ENCODE data around the gene SMARCC1. TPM values are rescaled to one million over a fixed set of nuclear protein-coding genes. Genes with fewer than 3 reads are reported as not detected.

The SMARCC1 gene
- total RNA-seq, 2 experiments from 2014 or later: 74.2 to 76.2 TPM

- no peak for DNase-seq
- intact Hi-C loops (cut with DNase I, micrococcal nuclease): no loop called here
- Histone ChIP-seq H3K27me3 (ENCODE audit: control insufficient read depth in 1 of 2, insufficient read depth in 2 of 2, low read length in 2 of 2) (no peaks in the 10 kb centered on the region), H3K36me3 (ENCODE audit: insufficient read depth, low read length) (peaks cover 63% of the 10 kb centered on the region), H3K4me1 (ENCODE audit: insufficient read depth, low read length) (no peaks in the 10 kb centered on the region), H3K27ac (ENCODE audit: low read depth in 1 of 2, low read length in 2 of 2) (no peak overlapping the region), H3K4me3 (ENCODE audit: low read length) (no peak overlapping the region), H3K9me3 (ENCODE audit: control insufficient read depth in 1 of 2, insufficient read depth in 1 of 2, low read length in 2 of 2) (no peaks in the 10 kb centered on the region)
- POLR2A ChIA-PET: no interaction called here
- TF ChIP-seq, protein P1, sequence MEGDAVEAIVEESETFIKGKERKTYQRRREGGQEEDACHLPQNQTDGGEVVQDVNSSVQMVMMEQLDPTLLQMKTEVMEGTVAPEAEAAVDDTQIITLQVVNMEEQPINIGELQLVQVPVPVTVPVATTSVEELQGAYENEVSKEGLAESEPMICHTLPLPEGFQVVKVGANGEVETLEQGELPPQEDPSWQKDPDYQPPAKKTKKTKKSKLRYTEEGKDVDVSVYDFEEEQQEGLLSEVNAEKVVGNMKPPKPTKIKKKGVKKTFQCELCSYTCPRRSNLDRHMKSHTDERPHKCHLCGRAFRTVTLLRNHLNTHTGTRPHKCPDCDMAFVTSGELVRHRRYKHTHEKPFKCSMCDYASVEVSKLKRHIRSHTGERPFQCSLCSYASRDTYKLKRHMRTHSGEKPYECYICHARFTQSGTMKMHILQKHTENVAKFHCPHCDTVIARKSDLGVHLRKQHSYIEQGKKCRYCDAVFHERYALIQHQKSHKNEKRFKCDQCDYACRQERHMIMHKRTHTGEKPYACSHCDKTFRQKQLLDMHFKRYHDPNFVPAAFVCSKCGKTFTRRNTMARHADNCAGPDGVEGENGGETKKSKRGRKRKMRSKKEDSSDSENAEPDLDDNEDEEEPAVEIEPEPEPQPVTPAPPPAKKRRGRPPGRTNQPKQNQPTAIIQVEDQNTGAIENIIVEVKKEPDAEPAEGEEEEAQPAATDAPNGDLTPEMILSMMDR (IDR thresholded peaks at IDR 0.05): no peak
- Mint-ChIP-seq H3K27ac (no peak overlapping the region), H3K4me1 (ENCODE audit: low read depth) (no peaks in the 10 kb centered on the region), H3K9me3 (no peaks in the 10 kb centered on the region), H3K27me3 (no peaks in the 10 kb centered on the region), H3K36me3 (ENCODE audit: low read depth) (peaks cover 85% of the 10 kb centered on the region), H3K4me3 (no peak overlapping the region)
- CTCF ChIA-PET: interaction anchor here (0.7 kb wide), 1 partner anchor 142 kb away, joined by 4 read pairs; no protein-coding TSS in a partner anchor
- ATAC-seq (ENCODE audit: poor library complexity): no peak
Measured at GRCh38 chr3:47652142-47652541, 129.6 kb downstream of the SMARCC1 start.

DNA sequence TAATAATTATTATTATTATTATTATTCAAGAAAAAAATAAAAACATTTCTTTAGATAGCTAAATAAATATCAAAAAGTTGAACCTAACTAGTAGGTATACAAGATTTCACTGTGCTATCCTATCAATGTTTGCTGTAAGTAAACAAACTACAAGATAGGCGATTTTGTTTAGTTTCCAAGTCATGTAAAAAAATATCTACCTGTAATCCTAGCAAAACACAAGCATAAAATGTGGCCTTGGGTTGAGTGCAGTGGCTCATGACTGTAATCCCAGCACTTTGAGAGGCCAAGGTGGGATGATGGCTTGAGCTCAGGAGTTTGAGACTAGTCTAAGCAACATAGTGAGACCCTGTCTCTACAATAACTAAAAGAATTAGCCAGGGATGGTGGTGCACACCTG, 131.4 kb downstream of the SMARCC1 start:
- TF ChIP-seq, protein P1 (IDR thresholded peaks at IDR 0.05): no peak
- POLR2A ChIA-PET: no interaction called here
- Histone ChIP-seq H3K4me3 (ENCODE audit: low read length) (no peak overlapping the region), H3K27me3 (ENCODE audit: control insufficient read depth in 1 of 2, insufficient read depth in 2 of 2, low read length in 2 of 2) (no peaks in the 10 kb centered on the region), H3K27ac (ENCODE audit: low read depth in 1 of 2, low read length in 2 of 2) (no peak overlapping the region), H3K9me3 (ENCODE audit: control insufficient read depth in 1 of 2, insufficient read depth in 1 of 2, low read length in 2 of 2) (no peaks in the 10 kb centered on the region), H3K36me3 (ENCODE audit: insufficient read depth, low read length) (peaks cover 54% of the 10 kb centered on the region), H3K4me1 (ENCODE audit: insufficient read depth, low read length) (no peaks in the 10 kb centered on the region)
- no peak for DNase-seq
- ATAC-seq (ENCODE audit: poor library complexity): no peak
- CTCF ChIA-PET: no interaction called here
- H3K9me3 Mint-ChIP-seq: no peaks in the 10 kb centered on the region
- no peaks in the 10 kb centered on the region for H3K27me3 Mint-ChIP-seq
- no peak overlapping the region for H3K4me3 Mint-ChIP-seq
- intact Hi-C loops (cut with DNase I, micrococcal nuclease): no loop called here
- H3K36me3 Mint-ChIP-seq (ENCODE audit: low read depth): peaks cover 83% of the 10 kb centered on the region
- no peaks in the 10 kb centered on the region for H3K4me1 Mint-ChIP-seq (ENCODE audit: low read depth)
- H3K27ac Mint-ChIP-seq: no peak overlapping the region

GRCh38 chr3:47647550-47647949, 134.1 kb downstream of the SMARCC1 start:
- Histone ChIP-seq H3K9me3 (ENCODE audit: control insufficient read depth in 1 of 2, insufficient read depth in 1 of 2, low read length in 2 of 2) (no peaks in the 10 kb centered on the region), H3K4me1 (ENCODE audit: insufficient read depth, low read length) (no peaks in the 10 kb centered on the region), H3K27ac (ENCODE audit: low read depth in 1 of 2, low read length in 2 of 2) (no peak overlapping the region), H3K27me3 (ENCODE audit: control insufficient read depth in 1 of 2, insufficient read depth in 2 of 2, low read length in 2 of 2) (no peaks in the 10 kb centered on the region), H3K36me3 (ENCODE audit: insufficient read depth, low read length) (peaks cover 49% of the 10 kb centered on the region), H3K4me3 (ENCODE audit: low read length) (no peak overlapping the region)
- H3K27me3 Mint-ChIP-seq: no peaks in the 10 kb centered on the region
- DNase-seq: no peak
- ChIA-PET CTCF (no interaction called here), POLR2A (no interaction called here)
- H3K27ac Mint-ChIP-seq: no peak overlapping the region
- ATAC-seq (ENCODE audit: poor library complexity): no peak
- peaks cover 78% of the 10 kb centered on the region for H3K36me3 Mint-ChIP-seq (ENCODE audit: low read depth)
- TF ChIP-seq, protein P1 (IDR thresholded peaks at IDR 0.05): no peak
- H3K9me3 Mint-ChIP-seq: no peaks in the 10 kb centered on the region
- H3K4me1 Mint-ChIP-seq (ENCODE audit: low read depth): no peaks in the 10 kb centered on the region
- H3K4me3 Mint-ChIP-seq: no peak overlapping the region
- intact Hi-C loops (cut with DNase I, micrococcal nuclease): no loop called here
